ENCODE data around the gene CUEDC2.

Gene CUEDC2

GRCh38 chr10:102409604-102410428 is 22.6 kb downstream of the CUEDC2 start:
- no peak for DNase-seq (ENCODE audit: low read depth)

- DNase-seq (ENCODE audit: low read depth), result peak; percentile 65
Observed at GRCh38 chr10:102408728-102409603, 23.4 kb downstream of the CUEDC2 start.

- DNase-seq (ENCODE audit: low read depth), result no peak
Observed at GRCh38 chr10:102408131-102408727, 24.1 kb downstream of the CUEDC2 start.

GRCh38 chr10:102407425-102408130 is 24.8 kb downstream of the CUEDC2 start:
- no peak for DNase-seq (ENCODE audit: low read depth)

- no peak for DNase-seq (ENCODE audit: low read depth)
Observed at GRCh38 chr10:102406815-102407214, 25.6 kb downstream of the CUEDC2 start.

- DNase-seq (ENCODE audit: low read depth), result no peak
Observed at GRCh38 chr10:102405632-102406031, 26.7 kb downstream of the CUEDC2 start.

- DNase-seq (ENCODE audit: low read depth), result no peak
Observed at GRCh38 chr10:102405108-102405571, 27.2 kb downstream of the CUEDC2 start.

- no peak for DNase-seq (ENCODE audit: low read depth)
Observed at GRCh38 chr10:102404361-102405107, 27.8 kb downstream of the CUEDC2 start.

- DNase-seq (ENCODE audit: low read depth), result no peak
Observed at GRCh38 chr10:102403115-102403514, 29.3 kb downstream of the CUEDC2 start.

- DNase-seq (ENCODE audit: low read depth), result no peak
Observed at GRCh38 chr10:102402512-102402896, 29.9 kb downstream of the CUEDC2 start.

- no peak for DNase-seq (ENCODE audit: low read depth)
Observed at GRCh38 chr10:102401735-102402511, 30.5 kb downstream of the CUEDC2 start.

GRCh38 chr10:102401342-102401654 is 31.1 kb downstream of the CUEDC2 start:
- DNase-seq (ENCODE audit: low read depth), result no peak

- DNase-seq (ENCODE audit: low read depth), result no peak
Observed at GRCh38 chr10:102400598-102401341, 31.6 kb downstream of the CUEDC2 start.

- no peak for DNase-seq (ENCODE audit: low read depth)
Observed at GRCh38 chr10:102400076-102400475, 32.3 kb downstream of the CUEDC2 start.

- peak; percentile 82 for DNase-seq (ENCODE audit: low read depth)
Observed at GRCh38 chr10:102399217-102400021, 33.0 kb downstream of the CUEDC2 start.

- no peak for DNase-seq (ENCODE audit: low read depth)
Observed at GRCh38 chr10:102398172-102399020, 34.0 kb downstream of the CUEDC2 start.

- no peak for DNase-seq (ENCODE audit: low read depth)
Observed at GRCh38 chr10:102397222-102398171, 34.9 kb downstream of the CUEDC2 start.
